SK-N-SH treated with all-trans-retinoic acid at 6 μM for 48 hours (cell line): ENCODE measurements around the gene PVALEF.

Experiments used
- BACH2 ChIP-seq: fragments of 250-450 bp; sonication (Bioruptor Pico); IDR thresholded peaks from 2 replicates; pipeline ENCODE4 v1.9.0; 2021; ENCODE audit warnings: mild to moderate bottlenecking, borderline replicate concordance
- ISL1 ChIP-seq: fragments of 250-450 bp; sonication (Bioruptor Pico); IDR thresholded peaks from 2 replicates; pipeline ENCODE4 v2.1.2; 2022; ENCODE audit warnings: mild to moderate bottlenecking, moderate library complexity
- PATZ1 ChIP-seq: fragments of 250-450 bp; sonication (Bioruptor Pico); IDR thresholded peaks from 2 replicates; pipeline ENCODE4 v1.8.0; 2020; ENCODE audit warnings: mild to moderate bottlenecking, moderate library complexity, borderline replicate concordance
- PPARA ChIP-seq: fragments of 250-450 bp; sonication (Bioruptor Pico); IDR thresholded peaks from 2 replicates; pipeline ENCODE4 v1.5.0; 2020; ENCODE audit warnings: mild to moderate bottlenecking, borderline replicate concordance
- SNAI2 ChIP-seq: fragments of 250-450 bp; sonication (Bioruptor Pico); IDR thresholded peaks from 2 replicates; pipeline ENCODE4 v1.5.0; 2020; ENCODE audit warnings: mild to moderate bottlenecking, moderate library complexity
- ZFP3 ChIP-seq: fragments of 250-450 bp; sonication (Bioruptor Pico); IDR thresholded peaks from 2 replicates; pipeline ENCODE4 v1.5.0; 2020; ENCODE audit warnings: mild to moderate bottlenecking, moderate library complexity
- ZNF8 ChIP-seq: fragments of 450-650 bp; formaldehyde crosslinking; IDR thresholded peaks from 2 replicates; pipeline ENCODE4 v1.5.0; 2020; ENCODE audit warnings: mild to moderate bottlenecking, moderate library complexity

GRCh38 chr17:81160306-81160705, 5.0 kb upstream of the PVALEF start:
- TF ChIP-seq PATZ1 (CRISPR knock-in tag) (no peak), ZFP3 (CRISPR knock-in tag) (no peak), ZNF8 (CRISPR knock-in tag) (no peak), PPARA (CRISPR knock-in tag) (no peak), SNAI2 (CRISPR knock-in tag) (no peak), ISL1 (CRISPR knock-in tag) (no peak), BACH2 (no peak)
